Kidney tubule cell (primary cell): ENCODE data around the gene C19orf73.

Source experiments
- DNase-seq: peaks from one replicate; pipeline ENCODE4 v3.0.0-alpha.2; 2018; ENCODE audit warnings: low spot score

Gene C19orf73

DNA sequence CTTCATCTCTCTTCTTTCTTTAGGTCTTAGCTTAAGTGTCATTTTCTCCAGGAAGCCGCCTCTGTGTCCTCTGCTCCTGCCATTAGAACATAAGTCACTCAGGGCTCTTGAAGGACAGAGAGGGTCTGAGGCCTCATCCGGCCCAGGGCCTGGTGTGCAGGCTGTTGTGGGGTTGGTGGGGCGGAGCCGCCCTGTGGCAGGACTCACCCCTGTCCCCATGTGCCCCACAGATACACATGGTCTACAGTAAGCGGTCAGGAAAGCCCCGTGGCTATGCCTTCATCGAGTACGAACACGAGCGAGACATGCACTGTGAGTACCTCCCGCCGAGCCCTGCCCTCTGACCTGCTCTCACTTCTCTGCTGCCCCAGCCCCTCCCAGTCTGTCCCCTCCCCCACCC is 17.8 kb downstream of the C19orf73 start:
- DNase-seq, result no peak

DNA sequence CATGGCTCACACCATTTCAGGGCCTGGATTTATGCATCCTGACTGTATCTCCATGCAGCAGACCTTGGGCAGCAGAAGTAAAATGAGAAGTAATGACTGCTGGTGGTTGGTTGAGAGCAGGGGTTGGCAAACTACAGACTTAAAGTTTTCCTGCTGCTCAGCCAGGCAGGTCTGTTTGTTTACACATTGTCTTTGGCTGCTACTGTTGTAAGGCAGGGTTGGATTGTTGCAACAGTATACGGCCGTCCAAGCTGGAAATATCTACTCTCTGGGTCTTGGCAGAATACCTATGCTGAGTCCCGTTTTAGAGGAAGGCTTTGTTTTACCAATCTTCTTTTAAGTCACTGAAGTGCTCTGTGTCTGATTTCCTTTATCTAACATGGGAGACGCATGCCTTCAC is 20.1 kb downstream of the C19orf73 start:
- no peak for DNase-seq

DNA sequence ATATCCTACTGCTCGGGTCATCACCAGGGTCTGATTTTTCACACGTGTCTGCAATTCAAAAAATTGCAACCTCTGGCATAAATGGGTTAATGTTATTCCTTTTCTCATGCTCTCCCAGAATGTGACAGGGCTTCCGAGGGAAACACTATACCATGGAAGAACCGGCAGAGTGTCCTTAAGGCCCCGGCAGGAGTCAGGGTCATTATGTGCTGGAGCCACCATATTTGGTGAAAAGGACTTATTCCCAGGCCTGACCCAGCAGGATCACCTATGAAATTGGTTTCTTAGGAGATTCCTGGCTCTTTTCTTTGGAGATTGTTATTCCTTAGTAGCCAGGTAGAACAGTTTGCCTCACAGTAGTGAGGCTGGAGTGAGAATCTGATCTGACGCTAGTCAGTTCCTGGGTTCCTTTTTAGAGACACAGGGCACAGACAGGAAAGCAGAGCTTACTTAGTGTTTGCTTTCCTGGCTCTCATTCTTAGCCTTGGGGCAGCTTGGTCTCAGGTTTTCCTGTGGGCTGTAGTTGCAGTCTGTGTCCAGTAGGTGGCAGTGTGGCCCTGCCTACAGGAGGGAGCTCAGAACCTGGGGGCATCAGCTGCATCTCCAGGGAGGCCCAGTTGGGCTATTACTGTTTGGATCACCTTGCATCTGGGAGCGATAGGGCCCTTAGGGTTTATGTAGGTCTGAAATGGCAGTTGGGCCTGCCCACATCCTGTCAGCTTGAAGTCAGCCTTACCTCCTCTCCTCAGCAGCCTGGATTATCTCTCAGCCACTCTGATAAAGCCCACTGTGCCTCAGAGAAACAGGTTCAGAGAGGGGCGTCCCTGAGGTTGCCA is 21.3 kb downstream of the C19orf73 start:
- peak; percentile 76 for DNase-seq

DNA sequence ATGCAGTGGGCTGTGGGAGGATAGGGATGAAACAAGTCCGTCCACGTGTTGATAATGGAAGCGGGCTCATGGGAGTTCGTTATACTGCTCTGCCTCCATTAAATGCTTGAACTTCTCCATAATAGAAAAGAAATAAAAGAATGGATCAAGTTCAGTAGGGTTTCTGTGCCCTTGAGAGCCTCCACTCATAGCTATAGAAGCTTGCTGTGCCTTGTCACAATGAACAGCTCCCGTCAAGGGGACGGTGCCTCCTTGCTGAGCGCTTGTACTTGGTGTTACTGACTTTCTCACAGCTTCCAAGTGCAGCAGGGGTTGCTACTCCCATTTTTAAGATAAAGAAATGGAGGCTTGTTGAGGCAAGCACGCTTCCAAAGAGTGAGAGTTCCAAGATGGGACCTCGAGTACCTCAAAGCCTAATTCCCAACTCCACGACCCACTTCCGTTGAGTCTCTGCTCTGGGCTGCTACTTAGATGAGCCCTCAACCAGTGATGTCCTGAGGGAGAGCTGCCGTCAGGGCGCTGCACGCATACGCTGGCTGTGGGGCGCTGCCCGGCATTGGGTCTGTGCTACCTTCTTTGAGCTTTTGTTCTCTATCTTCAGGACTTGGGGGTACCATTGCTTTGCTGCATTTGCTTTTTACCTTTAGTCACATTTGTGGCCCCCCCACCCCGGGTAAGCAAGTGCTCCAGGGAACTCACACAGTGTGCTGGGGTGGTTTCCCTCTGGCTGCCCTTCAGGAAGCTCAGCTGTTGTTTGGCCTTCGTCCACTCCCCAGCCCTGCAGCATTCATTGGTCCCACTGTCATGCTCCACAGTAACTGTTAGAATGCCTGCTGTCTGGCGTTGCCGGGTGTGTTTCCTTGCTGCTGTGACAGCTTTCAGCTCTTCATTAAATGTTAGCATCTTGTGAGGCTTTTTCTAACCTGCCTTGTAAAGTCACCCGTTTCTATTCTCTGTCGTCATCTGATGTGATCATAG is 24.1 kb downstream of the C19orf73 start:
- no peak for DNase-seq

DNA sequence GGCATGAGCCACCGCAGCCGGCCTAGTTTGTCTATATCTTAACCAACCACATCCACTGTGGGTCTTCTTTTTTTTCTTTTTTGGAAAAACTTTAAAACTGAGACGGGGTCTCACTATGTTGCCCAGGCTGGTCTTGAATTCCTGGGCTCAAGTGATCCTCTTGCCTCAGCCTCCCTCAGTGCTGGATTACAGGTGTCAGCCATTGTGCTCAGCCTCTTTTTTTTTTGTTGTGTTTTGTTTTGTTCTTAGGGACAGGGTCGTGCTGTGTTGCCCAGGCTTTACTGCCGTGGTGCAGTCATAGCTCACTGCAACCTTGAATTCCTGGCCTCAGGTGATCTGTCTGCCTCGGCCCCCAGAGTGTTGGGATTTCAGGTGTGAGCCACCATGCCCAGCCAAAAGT is 26.3 kb downstream of the C19orf73 start:
- no peak for DNase-seq

DNA sequence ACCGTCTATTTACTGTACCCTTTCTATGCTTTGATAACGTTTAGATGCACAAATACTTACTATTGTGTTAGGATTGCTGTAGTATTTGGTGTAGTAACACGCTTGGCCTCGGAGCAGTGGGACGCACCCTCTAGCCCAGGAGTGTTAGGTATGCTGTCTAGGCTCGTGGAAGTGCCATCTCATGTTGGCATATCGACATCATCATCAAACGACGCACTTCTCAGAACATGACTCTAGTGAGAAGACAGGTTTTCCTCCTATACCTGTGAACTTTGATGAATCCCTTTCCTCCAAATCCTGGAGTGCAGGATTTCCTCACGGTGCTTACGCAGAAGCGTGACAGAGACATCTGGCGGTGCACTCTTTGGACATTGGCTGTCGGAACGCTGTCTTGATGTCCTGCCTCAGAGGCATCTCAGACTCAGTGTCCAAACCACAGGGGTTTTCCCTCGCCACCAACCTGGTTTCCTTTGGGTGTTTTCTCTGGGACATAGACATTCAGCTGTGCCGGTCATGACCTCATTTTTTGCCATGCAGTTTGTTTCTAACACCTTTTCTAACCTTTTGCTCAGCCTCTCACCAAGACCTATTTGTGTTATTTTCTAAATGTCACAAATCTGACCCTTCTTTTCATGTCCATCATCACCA is 27.4 kb downstream of the C19orf73 start:
- DNase-seq, result no peak

DNA sequence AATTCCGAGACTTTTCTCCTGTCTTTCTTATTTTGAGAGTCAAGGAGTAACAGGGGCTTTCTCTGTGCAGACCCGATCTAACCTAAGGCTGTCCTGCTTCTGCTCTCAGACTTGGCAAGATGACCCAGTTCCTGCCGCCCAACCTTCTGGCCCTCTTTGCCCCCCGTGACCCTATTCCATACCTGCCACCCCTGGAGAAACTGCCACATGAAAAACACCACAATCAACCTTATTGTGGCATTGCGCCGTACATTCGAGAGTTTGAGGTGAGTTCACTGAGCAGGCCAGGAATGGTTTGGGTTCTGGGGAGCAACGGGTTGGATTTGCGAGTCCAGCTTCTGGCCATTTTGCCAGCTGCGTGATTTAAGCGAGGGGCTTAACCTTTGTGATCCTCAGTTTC is 32.6 kb downstream of the C19orf73 start:
- no peak for DNase-seq

DNA sequence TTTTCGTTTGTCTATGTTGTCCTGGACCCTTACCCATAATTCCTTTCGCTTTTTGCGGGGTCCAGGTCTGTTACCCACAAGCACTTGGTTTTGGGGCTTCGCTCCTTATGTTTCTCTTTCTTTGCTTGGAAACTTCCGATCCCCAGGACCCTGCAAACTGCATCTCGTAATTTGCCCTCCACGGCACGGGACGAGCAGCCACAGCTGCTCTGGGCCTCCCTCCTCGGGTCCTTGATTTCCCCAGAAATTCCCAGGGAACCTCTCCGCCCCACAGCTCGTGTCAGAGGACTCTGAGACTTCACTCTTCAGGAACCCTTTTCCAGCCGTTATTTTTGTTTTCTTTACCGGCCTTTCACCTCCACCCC is 33.1 kb downstream of the C19orf73 start:
- DNase-seq, result no peak

DNA sequence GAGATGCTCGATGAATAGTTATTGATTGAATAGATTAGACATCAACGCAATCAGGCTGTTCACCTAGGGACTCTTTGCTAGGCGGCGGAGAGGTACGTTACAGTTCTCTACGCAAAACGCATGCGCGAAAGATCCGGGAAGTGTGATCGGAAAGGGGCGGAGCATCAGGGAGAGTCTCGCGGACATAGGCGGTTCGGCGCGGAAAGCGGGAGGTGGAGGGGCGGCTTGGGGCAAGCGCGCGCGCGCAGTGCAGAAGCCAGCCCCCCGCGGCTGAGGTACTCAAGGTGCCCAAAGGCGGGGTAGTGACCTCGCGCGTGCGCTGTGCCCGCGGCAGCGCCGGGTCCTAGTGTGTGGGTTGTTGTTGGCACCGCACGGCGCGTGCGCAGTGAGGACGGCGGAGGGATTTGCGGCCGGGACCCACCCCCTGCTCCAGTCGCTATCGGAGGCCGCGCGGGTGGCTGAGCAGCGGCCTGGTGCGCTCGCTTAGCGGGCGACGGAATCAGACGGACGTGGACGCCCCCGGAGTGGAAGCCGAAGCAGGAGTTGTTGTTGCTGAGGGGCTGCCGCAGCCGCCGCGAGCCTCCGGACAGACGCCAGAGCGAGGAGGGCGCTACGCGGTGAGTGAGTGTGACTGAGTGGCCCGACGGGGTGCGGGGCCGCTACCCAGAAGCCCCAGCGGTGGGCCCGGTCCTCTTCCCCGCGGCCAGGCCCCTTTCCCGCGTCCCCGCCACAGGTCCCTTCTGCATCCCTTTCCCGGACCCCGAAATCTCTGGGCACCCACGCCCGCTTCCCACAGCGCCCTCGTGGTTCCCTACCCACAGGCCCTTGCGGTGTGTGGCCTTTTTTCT is 33.7 kb downstream of the C19orf73 start, which contains the start of gene SNRNP70:
TSS of gene SNRNP70 (plus strand) at position 432 of the 848 bp plus-strand sequence. CDS start 964 bp downstream, outside the sequence.
- peak; percentile 100 for DNase-seq

DNA sequence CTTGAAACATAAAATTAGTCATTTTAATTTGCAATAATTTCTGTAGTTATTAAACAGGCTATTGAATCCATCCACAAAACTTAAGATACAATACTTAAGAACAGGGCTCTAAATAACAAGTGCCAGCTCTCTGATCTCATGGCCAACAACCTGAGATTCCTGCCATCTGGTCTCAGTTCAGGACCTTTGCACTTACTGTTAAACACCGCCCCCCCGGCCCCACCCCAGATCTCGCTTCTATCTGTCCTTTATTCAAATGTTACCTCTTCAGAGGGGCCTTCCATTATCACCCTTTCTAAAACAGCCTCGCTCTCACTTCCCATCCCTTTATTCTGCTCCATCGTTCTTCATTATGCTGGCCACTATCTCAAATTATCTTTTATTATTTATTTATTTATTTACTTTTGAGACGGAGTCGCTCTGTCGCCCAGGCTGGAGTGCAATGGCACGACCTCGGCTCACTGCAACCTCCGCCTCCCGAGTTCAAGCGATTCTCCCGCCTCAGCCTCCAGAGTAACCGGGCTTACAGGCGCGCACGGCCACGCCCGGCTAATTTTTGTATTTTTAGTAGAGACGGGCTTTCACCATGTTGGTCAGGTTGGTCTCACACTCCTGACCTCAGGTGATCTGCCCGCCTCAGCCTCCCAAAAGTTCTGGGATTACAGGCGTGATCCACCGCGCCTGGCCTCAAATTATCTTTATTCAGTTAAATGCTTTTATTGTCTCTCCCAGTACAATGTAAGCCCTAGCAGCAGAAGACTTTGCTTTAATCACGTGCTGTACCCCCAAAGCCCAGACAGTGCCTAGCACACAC is 34.5 kb downstream of the C19orf73 start:
- DNase-seq, result no peak

DNA sequence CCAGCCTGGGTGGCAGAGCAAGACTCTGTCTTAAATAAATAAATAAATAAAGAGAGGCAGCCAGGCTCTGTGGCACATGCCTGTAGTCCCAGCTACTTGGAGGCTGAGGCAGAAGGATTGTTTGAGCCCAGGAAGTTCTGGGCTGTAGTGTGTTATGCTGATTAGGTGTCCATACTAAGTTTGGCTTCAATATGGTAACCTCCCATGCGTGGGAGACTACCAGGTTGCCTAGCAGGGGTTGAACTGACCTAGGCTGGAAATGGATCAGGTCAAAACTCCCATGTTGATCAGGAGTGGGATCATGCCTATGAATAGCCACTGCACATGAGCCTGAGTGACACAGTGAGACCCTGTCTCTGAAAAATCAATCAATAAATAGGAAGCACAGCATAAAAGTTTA is 37.7 kb downstream of the C19orf73 start:
- no peak for DNase-seq

DNA sequence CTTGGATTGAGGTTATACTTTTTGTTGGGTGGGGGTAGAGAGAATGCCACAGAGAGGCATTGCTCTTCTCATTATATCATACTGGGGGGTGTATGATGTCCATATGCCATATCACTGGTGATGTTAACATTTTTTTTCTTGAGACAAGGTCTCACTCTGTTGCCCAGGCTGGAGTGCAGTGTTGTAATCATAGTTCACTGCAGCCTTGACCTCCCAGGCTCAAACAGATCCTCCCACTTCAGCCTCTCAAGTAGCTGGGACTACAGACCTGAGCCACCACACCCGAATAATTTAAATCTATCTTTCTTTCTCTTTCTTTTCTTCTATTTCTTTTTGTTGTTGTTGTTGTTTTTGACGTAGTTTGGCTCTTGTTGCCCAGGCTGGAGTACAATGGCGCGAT is 38.6 kb downstream of the C19orf73 start:
- DNase-seq, result no peak

DNA sequence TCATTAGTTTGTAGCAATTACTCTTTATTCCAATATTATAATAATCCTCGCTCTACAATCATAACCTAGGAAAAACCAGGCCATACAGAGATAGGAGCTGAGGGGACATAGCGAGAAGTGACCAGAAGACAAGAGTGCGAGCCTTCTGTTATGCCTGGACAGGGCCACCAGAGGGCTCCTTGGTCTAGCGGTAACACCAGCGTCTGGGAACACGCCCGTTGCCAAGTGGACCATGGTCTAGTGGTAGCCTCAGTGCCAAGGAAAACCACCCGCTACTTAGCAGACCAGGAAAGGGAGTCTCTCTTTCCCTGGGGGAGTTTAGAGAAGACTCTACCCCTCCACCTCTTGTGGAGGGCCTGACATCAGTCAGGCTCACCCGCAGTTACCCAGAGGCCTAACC is 44.1 kb downstream of the C19orf73 start:
- peak; percentile 65 for DNase-seq

DNA sequence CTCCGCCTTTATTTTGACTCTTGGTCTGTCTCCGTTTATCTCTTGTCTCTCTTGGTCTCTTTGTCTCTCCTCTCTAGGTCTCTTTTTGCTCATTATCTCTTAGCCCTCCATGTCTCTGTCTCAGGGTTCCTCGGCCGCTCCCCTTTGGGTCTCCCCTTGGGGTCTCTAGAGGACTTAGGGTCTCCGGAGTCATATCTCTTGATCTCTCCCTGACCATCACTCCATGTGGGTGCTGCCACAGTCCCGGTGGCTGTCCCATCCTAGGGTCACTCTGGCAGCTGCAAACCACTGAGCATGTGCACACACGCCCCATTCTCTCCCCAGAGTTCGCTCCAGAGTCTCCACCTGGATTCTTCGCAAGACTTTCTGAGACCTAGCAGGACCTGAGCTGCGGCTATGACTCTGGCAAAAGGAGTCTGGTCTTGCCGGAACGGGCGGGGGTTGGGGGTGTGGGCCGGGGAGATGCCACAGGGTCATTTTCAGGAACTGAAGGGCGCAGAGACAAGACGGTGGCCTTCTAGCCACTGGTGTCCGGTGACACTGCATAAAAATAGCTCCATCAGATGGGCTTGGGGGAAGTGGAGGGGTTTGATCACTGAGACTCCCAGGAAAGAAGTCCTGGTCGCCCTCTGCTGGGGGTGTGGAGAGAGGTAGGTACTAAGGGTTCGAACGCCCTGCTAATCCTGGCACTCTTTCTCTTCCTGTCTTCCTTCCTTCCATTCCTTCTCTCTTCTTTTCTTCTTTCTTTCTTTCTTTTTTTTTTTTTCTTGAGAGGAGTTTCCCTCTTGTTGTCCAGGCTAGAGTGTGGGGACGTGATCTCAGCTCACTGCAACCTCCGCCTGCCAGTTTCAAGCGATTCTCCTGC is 45.2 kb downstream of the C19orf73 start:
- peak; percentile 32 for DNase-seq

DNA sequence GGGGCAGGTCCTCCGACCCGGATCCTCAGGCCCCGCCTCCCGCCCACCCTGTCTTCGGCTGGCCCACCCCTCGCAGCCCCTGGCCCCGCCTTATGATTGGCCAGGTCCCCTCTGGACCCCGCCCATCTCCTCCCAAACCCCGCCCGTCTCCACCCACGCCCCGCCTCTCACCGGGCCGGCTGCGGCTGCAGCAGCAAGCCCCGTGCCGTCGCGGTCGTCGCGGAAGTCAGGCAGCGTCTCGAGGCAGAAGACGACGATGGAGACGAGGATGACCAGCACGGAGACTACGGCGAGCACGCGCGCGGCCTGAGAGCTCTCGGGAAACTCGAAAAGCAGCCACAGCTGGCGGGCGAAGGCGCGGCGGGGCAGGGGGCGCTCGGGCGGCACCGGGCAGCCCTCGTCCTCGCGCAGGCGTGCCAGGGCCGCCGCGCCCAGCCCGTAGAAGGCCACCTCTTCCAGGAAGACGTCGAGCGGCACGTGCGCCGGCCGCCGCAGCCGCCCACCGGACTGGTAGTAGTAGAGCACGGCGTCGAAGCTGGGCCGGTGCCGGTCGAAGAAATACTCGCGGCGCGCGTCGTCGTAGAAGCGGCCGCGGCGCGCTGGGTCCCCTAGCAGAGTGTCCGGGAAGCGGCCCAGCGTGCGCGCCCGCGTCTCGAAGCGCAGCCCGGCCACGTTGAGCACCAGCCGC is 46.9 kb downstream of the C19orf73 start:
- no peak for DNase-seq

DNA sequence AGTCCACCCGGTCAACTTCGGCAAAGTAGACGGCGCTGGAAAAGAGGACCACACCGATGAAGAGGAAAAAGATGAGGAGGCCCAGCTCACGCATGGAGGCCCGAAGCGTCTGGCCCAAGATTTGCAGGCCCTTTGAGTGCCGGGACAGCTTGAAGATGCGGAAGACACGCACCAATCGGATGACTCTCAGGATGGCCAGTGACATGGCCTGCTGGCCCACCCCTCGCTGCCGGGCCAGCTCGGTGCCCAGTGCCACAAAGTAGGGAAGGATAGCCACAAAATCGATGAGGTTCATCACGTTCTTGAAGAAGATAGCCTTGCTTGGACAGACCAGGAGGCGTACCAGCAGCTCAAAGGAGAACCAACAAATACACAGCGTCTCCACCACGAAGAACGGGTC is 48.5 kb downstream of the C19orf73 start:
- DNase-seq, result no peak

DNA sequence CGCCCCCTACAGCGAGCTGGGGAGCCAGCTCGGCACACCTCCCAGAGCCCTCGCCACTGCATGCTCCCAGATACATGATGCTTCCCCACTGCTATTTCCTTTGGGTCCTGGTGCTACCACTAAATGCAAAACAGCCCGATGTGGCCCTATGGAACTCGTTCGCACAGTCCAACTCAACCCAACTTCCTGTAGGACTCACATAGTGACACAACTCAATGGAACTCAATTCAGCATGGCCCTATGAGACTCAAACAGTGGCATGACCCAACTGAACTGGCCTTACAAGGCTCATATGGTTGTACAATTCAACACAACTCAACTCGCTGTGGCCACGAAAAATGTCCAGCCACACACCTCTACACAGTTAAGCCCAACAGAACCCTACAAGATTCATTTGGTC is 49.9 kb downstream of the C19orf73 start:
- DNase-seq, result no peak
